Iris pigment epithelial cell (primary cell): ENCODE measurements around the gene TLE1.

ENCODE experiments used
- DNase-seq: peaks from one replicate; pipeline ENCODE4 v3.0.0-alpha.2; 2011; ENCODE audit warnings: low read depth

The TLE1 gene

GRCh38 chr9:81686614-81687520, 2.5 kb downstream of the TLE1 start:
- peak; percentile 89 for DNase-seq

GRCh38 chr9:81685763-81686613, 3.4 kb downstream of the TLE1 start:
- peak; percentile 76 for DNase-seq

- DNase-seq = no peak
These were observed 4.7 kb downstream of the TLE1 start for GRCh38 chr9:81684635-81685034.

GRCh38 chr9:81683704-81684103, 5.6 kb downstream of the TLE1 start:
- DNase-seq = no peak

- DNase-seq = no peak
These were observed 6.1 kb downstream of the TLE1 start for GRCh38 chr9:81683238-81683637.

- DNase-seq = peak; percentile 68
These were observed 6.5 kb downstream of the TLE1 start for GRCh38 chr9:81682797-81683196.

GRCh38 chr9:81682177-81682576, 7.2 kb downstream of the TLE1 start:
- DNase-seq = no peak

- no peak for DNase-seq
These were observed 8.8 kb downstream of the TLE1 start for GRCh38 chr9:81680506-81680905.

GRCh38 chr9:81680006-81680405, 9.3 kb downstream of the TLE1 start:
- no peak for DNase-seq

- no peak for DNase-seq
These were observed 11.3 kb downstream of the TLE1 start for GRCh38 chr9:81678088-81678487.

- no peak for DNase-seq
These were observed 13.0 kb downstream of the TLE1 start for GRCh38 chr9:81676395-81676794.

GRCh38 chr9:81673310-81673709, 16.0 kb downstream of the TLE1 start:
- no peak for DNase-seq

- peak; percentile 73 for DNase-seq
These were observed 17.5 kb downstream of the TLE1 start for GRCh38 chr9:81671880-81672280.

GRCh38 chr9:81669866-81670265, 19.5 kb downstream of the TLE1 start:
- DNase-seq = no peak

GRCh38 chr9:81669041-81669651, 20.2 kb downstream of the TLE1 start:
- no peak for DNase-seq

GRCh38 chr9:81666123-81666522, 23.2 kb downstream of the TLE1 start:
- DNase-seq = no peak

GRCh38 chr9:81665322-81665871, 23.9 kb downstream of the TLE1 start:
- no peak for DNase-seq

- DNase-seq = no peak
These were observed 24.6 kb downstream of the TLE1 start for GRCh38 chr9:81664638-81665222.

GRCh38 chr9:81661339-81661738, 28.0 kb downstream of the TLE1 start:
- peak; percentile 24 for DNase-seq

- no peak for DNase-seq
These were observed 32.4 kb downstream of the TLE1 start for GRCh38 chr9:81656871-81657337.

GRCh38 chr9:81656004-81656403, 33.3 kb downstream of the TLE1 start:
- DNase-seq = peak; percentile 58

- DNase-seq = peak; percentile 56
These were observed 36.1 kb downstream of the TLE1 start for GRCh38 chr9:81653240-81653639.
